Stomach (tissue), 4 donors: ENCODE data around the gene GTF2A1L.

ENCODE experiments used
- CTCF ChIP-seq, 7 experiments: fragments of 450-650 bp in 4 of 7; fragments of 200-600 bp in 3 of 7; sonication (generic) in 3 of 7; IDR thresholded peaks; one replicate each; pipeline ENCODE4 v1.5.1; 2016 to 2019; ENCODE audit warnings: antibody characterized with exemption in 7 of 7, control low read depth in 2 of 7, mild to moderate bottlenecking in 1 of 7
- EP300 ChIP-seq: sonication (generic); formaldehyde crosslinking; IDR thresholded peaks from one replicate; pipeline ENCODE4 v1.6.1; 2017; ENCODE audit warnings: antibody characterized with exemption
- POLR2A ChIP-seq, 4 donors: fragments of 450-650 bp; IDR thresholded peaks; one replicate each; pipeline ENCODE4 v1.6.1; 2016; ENCODE audit warnings: antibody characterized with exemption in 4 of 4, control low read depth in 2 of 4, mild to moderate bottlenecking in 1 of 4, moderate library complexity in 1 of 4

DNA sequence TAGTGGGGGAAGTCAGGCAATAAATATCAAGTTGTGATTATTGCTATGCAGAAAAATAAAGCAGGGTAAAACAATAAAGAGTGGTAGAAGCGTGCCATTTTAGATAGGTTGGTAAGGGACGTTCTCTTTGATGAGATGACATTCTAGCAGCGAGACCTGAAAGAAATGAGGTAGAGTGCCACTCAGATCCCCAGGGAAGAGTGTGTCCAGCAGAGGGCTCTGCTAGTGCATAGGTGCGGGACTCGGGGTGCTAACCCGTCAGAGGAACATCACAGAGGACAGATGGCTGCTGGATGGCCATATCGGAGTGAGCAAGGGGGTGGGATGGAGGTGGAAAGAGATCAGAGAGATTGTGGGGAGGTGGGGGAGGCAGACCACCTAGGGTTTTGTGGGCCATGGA, 16.3 kb upstream of the GTF2A1L start:
- no peak for TF ChIP-seq EP300
- no peak for TF ChIP-seq CTCF (IDR thresholded peaks at IDR 0.05)
- no peak for TF ChIP-seq POLR2A (IDR thresholded peaks at IDR 0.05)
